Small intestine (tissue), 7 donors: Measurements from ENCODE around the gene GPN2. TPM values are rescaled to one million over a fixed set of nuclear protein-coding genes. Genes with fewer than 3 reads are reported as not detected.

Source experiments
- DNase-seq, 2 donors: peaks; one replicate each; pipeline versions ENCODE4 v3.0.0 to v3.0.0-alpha.2; 2013
- FAIRE-seq: peaks from 2 replicates; lab custom pipeline; 2012; peaks lifted over from hg19 to GRCh38; lab: Jason Lieb, UNC
- H3K27ac ChIP-seq, 3 donors: one replicate each; pipeline ENCODE4 v1.5.1; 2013; ENCODE audit warnings: low read length in 2 of 3, mild to moderate bottlenecking in 2 of 3, control low read depth in 1 of 3, inconsistent platforms in 1 of 3, low read depth in 1 of 3, moderate library complexity in 1 of 3
- H3K27me3 ChIP-seq, 3 donors: one replicate each; pipeline ENCODE4 v1.6.1; 2013; ENCODE audit warnings: low read length in 3 of 3, inconsistent platforms in 1 of 3; ENCODE audit not compliant: control insufficient read depth in 3 of 3, insufficient read depth in 3 of 3
- H3K36me3 ChIP-seq, 3 donors: one replicate each; pipeline ENCODE4 v1.6.1; 2013; ENCODE audit warnings: low read length in 3 of 3, inconsistent platforms in 1 of 3, low read depth in 1 of 3, mild to moderate bottlenecking in 1 of 3, moderate library complexity in 1 of 3; ENCODE audit not compliant: control insufficient read depth in 3 of 3, insufficient read depth in 2 of 3
- H3K4me1 ChIP-seq, 3 donors: one replicate each; pipeline ENCODE4 v1.6.1; 2013; ENCODE audit warnings: low read length in 2 of 3, inconsistent platforms in 1 of 3, low read depth in 1 of 3, mild to moderate bottlenecking in 1 of 3, moderate library complexity in 1 of 3; ENCODE audit not compliant: control insufficient read depth in 3 of 3, insufficient read depth in 2 of 3
- H3K4me3 ChIP-seq, 3 donors: one replicate each; pipeline ENCODE4 v1.5.1; 2013; ENCODE audit warnings: low read length in 3 of 3, control low read depth in 1 of 3, inconsistent platforms in 1 of 3, low read depth in 1 of 3, mild to moderate bottlenecking in 1 of 3, moderate library complexity in 1 of 3
- H3K9me3 ChIP-seq, 2 donors: one replicate each; pipeline ENCODE4 v1.6.1; 2013; ENCODE audit warnings: low read depth in 1 of 2, low read length in 1 of 2; ENCODE audit not compliant: control insufficient read depth in 2 of 2, insufficient read depth in 1 of 2
- WGBS, 3 donors: extraction: QIAGEN DNeasy Blood & Tissue Kit; methylation state at CpG; one replicate each; pipeline ENCODE4 v1.1.7; 2013; 5-methylcytosine and 5-hydroxymethylcytosine counted together
- polyA plus RNA-seq, 4 donors: library from polyadenylated mRNA; stranded (reverse) in 3 of 4; unstranded in 1 of 4; fragments of 200-250 nt in 3 of 4; fragments of 120-200 nt in 1 of 4; gene quantifications; one replicate each; pipeline versions ENCODE4 v1.2.1 to v1.2.3, GENCODE V29; 2013
- donor health status: healthy with polysubstance abuse.
- donor health status: control.
- donor health status: control.
- donor health status: Bipolar disorder and iron deficiency.
- donor health status: healthy.

Gene GPN2
- polyA plus RNA-seq, 4 donors = 13.5 to 29.1 (median 20.0) TPM

GRCh38 chr1:26922431-26922729 lies 32.3 kb upstream of the GPN2 start:
- WGBS, 3 donors = 7 to 21% (median 7%) methylated on average over 6 of the region's 6 CpGs
- H3K27me3 ChIP-seq = no peaks in the 10 kb centered on the region
- DNase-seq (no peak), FAIRE-seq (no peak)
- peaks cover 2 to 33% (median 15%) of the 10 kb centered on the region in 3 donors for H3K36me3 ChIP-seq
- H3K4me3 ChIP-seq = peak overlapping the region in 2 of 3 donors; percentile 81 to 90
- no peaks in the 10 kb centered on the region for H3K9me3 ChIP-seq
- H3K27ac ChIP-seq = peak overlapping the region in 2 of 3 donors; percentile 84 to 94
- H3K4me1 ChIP-seq = peaks cover 0 to 13% (median 5%) of the 10 kb centered on the region in 3 donors

GRCh38 chr1:26921540-26922430 lies 31.7 kb upstream of the GPN2 start, which contains the start of gene NUDC:
Gene NUDC, plus strand, starts transcription at chr1:26921743. Its CDS starts 106 bp downstream, at chr1:26921849.
- no peaks in the 10 kb centered on the region for H3K9me3 ChIP-seq
- H3K4me1 ChIP-seq = peaks cover 0 to 13% (median 5%) of the 10 kb centered on the region in 3 donors
- DNase-seq (peak; percentile 98), FAIRE-seq (no peak)
- 0 to 1% (median 0%) methylated on average over 51 to 83 of the region's 83 CpGs for WGBS, 3 donors
- H3K36me3 ChIP-seq = peaks cover 2 to 28% (median 15%) of the 10 kb centered on the region in 3 donors
- peak within 1 kb of the TSS; percentile 49 to 94 (median 84) for H3K27ac ChIP-seq
- peak within 1 kb of the TSS; percentile 69 to 90 (median 81) for H3K4me3 ChIP-seq
- no peaks in the 10 kb centered on the region for H3K27me3 ChIP-seq

GRCh38 chr1:26921126-26921539 lies 31.1 kb upstream of the GPN2 start:
- peak overlapping the region in 2 of 3 donors; percentile 18 to 79 for H3K27ac ChIP-seq
- H3K4me1 ChIP-seq = peaks cover 0 to 17% (median 5%) of the 10 kb centered on the region in 3 donors
- H3K36me3 ChIP-seq = peaks cover 2 to 24% (median 13%) of the 10 kb centered on the region in 3 donors
- DNase-seq (no peak), FAIRE-seq (no peak)
- H3K4me3 ChIP-seq = peak overlapping the region in 2 of 3 donors; percentile 31 to 90
- H3K9me3 ChIP-seq = no peaks in the 10 kb centered on the region
- no peaks in the 10 kb centered on the region for H3K27me3 ChIP-seq
- 19 to 25% (median 23%) methylated on average over 7 of the region's 7 CpGs for WGBS, 3 donors

- WGBS, 3 donors = 20 to 49% (median 29%) methylated on average over 5 of the region's 5 CpGs
- no peak for FAIRE-seq
- DNase-seq = peak; percentile 54 to 78
Measured at GRCh38 chr1:26915204-26915842, 25.2 kb upstream of the GPN2 start.

GRCh38 chr1:26913754-26914619 lies 23.9 kb upstream of the GPN2 start, which contains the start of gene NR0B2:
Gene NR0B2, minus strand, starts transcription at chr1:26913975. Its CDS starts 35 bp downstream, at chr1:26913940.
- peaks cover 0 to 39% (median 0%) of the 10 kb centered on the region in 3 donors for H3K4me1 ChIP-seq
- H3K4me3 ChIP-seq = peak within 1 kb of the TSS in 2 of 3 donors; percentile 75 to 84
- 20 to 65% (median 41%) methylated on average over 15 to 16 of the region's 16 CpGs for WGBS, 3 donors
- H3K27me3 ChIP-seq = no peaks in the 10 kb centered on the region
- peak; percentile 97 to 99 for DNase-seq
- no peak for FAIRE-seq
- no peaks in the 10 kb centered on the region for H3K9me3 ChIP-seq
- H3K36me3 ChIP-seq = peaks cover 0 to 35% (median 3%) of the 10 kb centered on the region in 3 donors
- peak within 1 kb of the TSS; percentile 89 to 100 (median 96) for H3K27ac ChIP-seq

More at GRCh38 chr1:26915204-26915842, 25.2 kb upstream of the GPN2 start:
- H3K27ac ChIP-seq = peak overlapping the region; percentile 57 to 96 (median 70)
- no peaks in the 10 kb centered on the region for H3K9me3 ChIP-seq
- no peak overlapping the region for H3K4me3 ChIP-seq
- peaks cover 0 to 24% (median 3%) of the 10 kb centered on the region in 3 donors for H3K36me3 ChIP-seq
- H3K27me3 ChIP-seq = no peaks in the 10 kb centered on the region
- H3K4me1 ChIP-seq = peaks cover 0 to 31% (median 0%) of the 10 kb centered on the region in 3 donors

GRCh38 chr1:26913389-26913753 lies 23.3 kb upstream of the GPN2 start:
- no peak for DNase-seq
- H3K27me3 ChIP-seq = no peaks in the 10 kb centered on the region
- H3K4me1 ChIP-seq = peaks cover 0 to 39% (median 0%) of the 10 kb centered on the region in 3 donors
- H3K4me3 ChIP-seq = peak overlapping the region in 2 of 3 donors; percentile 75 to 84
- H3K36me3 ChIP-seq = peaks cover 0 to 40% (median 3%) of the 10 kb centered on the region in 3 donors
- peak overlapping the region; percentile 89 to 100 (median 96) for H3K27ac ChIP-seq
- H3K9me3 ChIP-seq = no peaks in the 10 kb centered on the region
- WGBS, 3 donors = 9 to 56% (median 29%) methylated on average over 5 of the region's 5 CpGs
- FAIRE-seq = no peak

- Histone ChIP-seq H3K4me1 (peaks cover 0 to 41% (median 0%) of the 10 kb centered on the region in 3 donors), H3K27me3 (no peaks in the 10 kb centered on the region), H3K27ac (peak overlapping the region; percentile 27 to 100 (median 96)), H3K36me3 (peaks cover 0 to 41% (median 3%) of the 10 kb centered on the region in 3 donors), H3K4me3 (peak overlapping the region in 2 of 3 donors; percentile 75 to 84), H3K9me3 (no peaks in the 10 kb centered on the region)
- DNase-seq = no peak
- WGBS, 3 donors = 25 to 41% (median 26%) methylated on average over 2 of the region's 2 CpGs
- FAIRE-seq = no peak
Measured at GRCh38 chr1:26912147-26912490, 22.0 kb upstream of the GPN2 start.
